Naive B cell (primary cell): Measurements from ENCODE around the gene CSN1S1. TPM values are rescaled to one million over a fixed set of nuclear protein-coding genes. Genes with fewer than 3 reads are reported as not detected.

Source experiments
- polyA plus RNA-seq, 6 donors: library from polyadenylated mRNA; unstranded; fragments of 300-500 nt; fragmentation: Illumina TruSeq; gene quantifications; one replicate each; pipeline ENCODE4 v1.2.3, GENCODE V29; 2021; ENCODE audit warnings: low read depth in 6 of 6

Gene CSN1S1
- polyA plus RNA-seq, 6 donors from 2014 or later, result not detected

Other genes starting within 250 kb of the CSN1S1 start
- gene SULT1B1, start 170.4 kb upstream of the CSN1S1 start, polyA plus RNA-seq, result under 1 TPM in 1 of 6 donors, not detected in 5; 0.62 TPM
- not detected for gene SULT1E1, start 70.9 kb upstream of the CSN1S1 start, polyA plus RNA-seq
- gene CSN2, start 34.7 kb downstream of the CSN1S1 start, polyA plus RNA-seq, result not detected
- not detected for gene STATH, start 64.9 kb downstream of the CSN1S1 start, polyA plus RNA-seq
- gene HTN3, start 97.4 kb downstream of the CSN1S1 start, polyA plus RNA-seq, result not detected
- not detected for gene HTN1, start 119.4 kb downstream of the CSN1S1 start, polyA plus RNA-seq
- gene PRR27, start 223.2 kb downstream of the CSN1S1 start, polyA plus RNA-seq, result not detected